ENCODE measurements around the gene PLD1. TPM values are rescaled to one million over a fixed set of nuclear protein-coding genes. Genes with fewer than 3 reads are reported as not detected.

The PLD1 gene
- total RNA-seq, 1 donor from 2014 or later: 8.8 TPM

GRCh38 chr3:171757361-171758034 is 52.8 kb downstream of the PLD1 start:
- no peak for TF ChIP-seq CTCF (IDR thresholded peaks at IDR 0.05)
- H3K36me3 ChIP-seq: no peaks in the 10 kb centered on the region
- H3K27me3 ChIP-seq: no peaks in the 10 kb centered on the region
- no peak overlapping the region for H3K27ac ChIP-seq
- intact Hi-C loops (cut with DNase I): no loop called here
- peak overlapping the region in 1 of 2 donors; percentile 9 for H3K4me3 ChIP-seq
- H3K9me3 ChIP-seq: no peaks in the 10 kb centered on the region
- no peak for DNase-seq (ENCODE audit: low spot score in 2 of 2)
- H3K4me1 ChIP-seq: peaks cover 0 to 10% of the 10 kb centered on the region in 2 donors

- TF ChIP-seq CTCF (IDR thresholded peaks at IDR 0.05): no peak
- Histone ChIP-seq H3K36me3 (no peaks in the 10 kb centered on the region), H3K27me3 (no peaks in the 10 kb centered on the region), H3K4me3 (no peak overlapping the region), H3K9me3 (no peaks in the 10 kb centered on the region), H3K27ac (no peak overlapping the region), H3K4me1 (peaks cover 0 to 10% of the 10 kb centered on the region in 2 donors)
- no peak for DNase-seq (ENCODE audit: low spot score in 2 of 2)
- intact Hi-C loops (cut with DNase I): no loop called here
Observed at GRCh38 chr3:171755656-171756055, 54.6 kb downstream of the PLD1 start.

- TF ChIP-seq CTCF (IDR thresholded peaks at IDR 0.05): no peak
Observed at GRCh38 chr3:171755015-171755589, 55.2 kb downstream of the PLD1 start.

GRCh38 chr3:171753665-171754408 is 56.4 kb downstream of the PLD1 start:
- Histone ChIP-seq H3K27me3 (no peaks in the 10 kb centered on the region), H3K9me3 (no peaks in the 10 kb centered on the region), H3K36me3 (no peaks in the 10 kb centered on the region), H3K27ac (peak overlapping the region in 1 of 2 donors; percentile 12), H3K4me3 (no peak overlapping the region), H3K4me1 (peaks cover 0 to 22% of the 10 kb centered on the region in 2 donors)
- intact Hi-C loops (cut with DNase I): no loop called here
- TF ChIP-seq CTCF (IDR thresholded peaks at IDR 0.05): no peak
- DNase-seq (ENCODE audit: low spot score in 2 of 2): no peak

More at GRCh38 chr3:171755015-171755589, 55.2 kb downstream of the PLD1 start:
- Histone ChIP-seq H3K36me3 (no peaks in the 10 kb centered on the region), H3K27me3 (no peaks in the 10 kb centered on the region), H3K9me3 (no peaks in the 10 kb centered on the region), H3K4me3 (no peak overlapping the region), H3K27ac (no peak overlapping the region), H3K4me1 (peaks cover 0 to 10% of the 10 kb centered on the region in 2 donors)
- DNase-seq (ENCODE audit: low spot score in 2 of 2): no peak
- intact Hi-C loops (cut with DNase I): no loop called here

DNA sequence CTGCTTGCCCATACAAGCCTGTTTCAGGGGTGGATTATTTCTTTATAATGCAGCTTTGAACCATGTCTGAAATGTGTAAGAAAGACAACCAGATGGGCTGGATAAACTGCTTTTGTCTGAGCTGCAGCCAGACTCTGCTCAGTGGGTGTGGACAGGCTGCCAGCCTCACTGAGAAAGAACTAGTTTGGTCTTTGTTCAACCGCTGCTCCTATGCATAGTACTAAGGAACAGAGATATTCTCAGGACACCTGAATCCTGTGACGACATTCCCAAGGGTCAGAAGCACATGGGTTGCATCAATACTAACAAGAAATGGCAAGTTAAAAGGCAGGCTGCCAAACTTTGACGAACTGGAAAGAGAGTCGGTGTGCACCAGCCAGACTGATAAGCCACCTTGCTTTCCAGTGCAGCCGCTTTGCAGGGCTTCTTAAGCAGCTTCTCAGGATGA is 57.2 kb downstream of the PLD1 start:
- peaks cover 0 to 23% of the 10 kb centered on the region in 2 donors for H3K4me1 ChIP-seq
- no peak overlapping the region for H3K4me3 ChIP-seq
- TF ChIP-seq CTCF (IDR thresholded peaks at IDR 0.05): no peak
- no peaks in the 10 kb centered on the region for H3K9me3 ChIP-seq
- DNase-seq (ENCODE audit: low spot score in 2 of 2): no peak
- H3K27ac ChIP-seq: no peak overlapping the region
- intact Hi-C loops (cut with DNase I): no loop called here
- H3K36me3 ChIP-seq: no peaks in the 10 kb centered on the region
- no peaks in the 10 kb centered on the region for H3K27me3 ChIP-seq
